HTERT RPE-1 (cell line): Measurements from ENCODE around the gene SERPINH1.
"Not testable (repeated sequence)": the region's sequence is repeated elsewhere in the genome, so short reads cannot be mapped to it uniquely, and the experiment has no call there.

Source experiments
- in situ Hi-C: fragments of 300-500 bp; cut with MboI; formaldehyde crosslinking; loops from 4 replicates; pipeline ENCODE4 v1.14.3; 2020; ENCODE audit warnings: low sequenced_read_pairs

The SERPINH1 gene

GRCh38 chr11:75570559-75571139 is 8.6 kb downstream of the SERPINH1 start:
- in situ Hi-C loops: no loop called here

- in situ Hi-C loops: no loop called here
These were observed 9.6 kb downstream of the SERPINH1 start for GRCh38 chr11:75571625-75572024.

- in situ Hi-C loops: no loop called here
These were observed 10.7 kb downstream of the SERPINH1 start for GRCh38 chr11:75572744-75573143.

GRCh38 chr11:75574698-75575602 is 12.9 kb downstream of the SERPINH1 start:
- in situ Hi-C loops: no loop called here

GRCh38 chr11:75576017-75576416 is 14.0 kb downstream of the SERPINH1 start:
- in situ Hi-C loops: no loop called here

- in situ Hi-C loops: no loop called here
These were observed 14.5 kb downstream of the SERPINH1 start for GRCh38 chr11:75576499-75576918.

GRCh38 chr11:75577207-75577606 is 15.2 kb downstream of the SERPINH1 start:
- in situ Hi-C loops: no loop called here

- in situ Hi-C loops: no loop called here
These were observed 16.9 kb downstream of the SERPINH1 start for GRCh38 chr11:75578977-75579376.

GRCh38 chr11:75579841-75580240 is 17.8 kb downstream of the SERPINH1 start:
- in situ Hi-C loops: no loop called here

GRCh38 chr11:75582506-75582894 is 20.4 kb downstream of the SERPINH1 start:
- in situ Hi-C loops: no loop called here

GRCh38 chr11:75582895-75583717 is 21.1 kb downstream of the SERPINH1 start:
- in situ Hi-C loops: no loop called here

GRCh38 chr11:75583718-75584658 is 21.9 kb downstream of the SERPINH1 start:
- in situ Hi-C loops: no loop called here

GRCh38 chr11:75584659-75585292 is 22.7 kb downstream of the SERPINH1 start:
- in situ Hi-C loops: not testable (repeated sequence)

GRCh38 chr11:75585293-75585670 is 23.2 kb downstream of the SERPINH1 start:
- in situ Hi-C loops: no loop called here

- in situ Hi-C loops: no loop called here
These were observed 24.3 kb downstream of the SERPINH1 start for GRCh38 chr11:75586395-75586794.

GRCh38 chr11:75588051-75588481 is 26.0 kb downstream of the SERPINH1 start:
- in situ Hi-C loops: no loop called here

GRCh38 chr11:75589051-75589450 is 27.0 kb downstream of the SERPINH1 start:
- in situ Hi-C loops: no loop called here

- in situ Hi-C loops: no loop called here
These were observed 27.9 kb downstream of the SERPINH1 start for GRCh38 chr11:75589933-75590332.

GRCh38 chr11:75591371-75591770 is 29.3 kb downstream of the SERPINH1 start:
- in situ Hi-C loops: no loop called here

- in situ Hi-C loops: no loop called here
These were observed 29.9 kb downstream of the SERPINH1 start for GRCh38 chr11:75591966-75592365.
